KOPT-K1 (cell line): ENCODE measurements around the gene PAPPA2.

Experiments
- H3K27ac ChIP-seq: fragments of 200-600 bp; sonication (generic); 2 replicates; pipeline ENCODE4 v1.5.1; 2016; ENCODE audit warnings: antibody characterized with exemption, mild to moderate bottlenecking, low read depth, low read length; ENCODE audit not compliant: poor library complexity, severe bottlenecking
- H3K36me3 ChIP-seq: fragments of 200-600 bp; sonication (generic); 2 replicates; pipeline ENCODE4 v1.5.1; 2017; ENCODE audit warnings: antibody characterized with exemption, mild to moderate bottlenecking, low read length, moderate library complexity; ENCODE audit not compliant: insufficient read depth
- H3K9me3 ChIP-seq: fragments of 200-600 bp; sonication (generic); 2 replicates; pipeline ENCODE4 v1.5.1; 2017; ENCODE audit warnings: antibody characterized with exemption, low read length, mild to moderate bottlenecking; ENCODE audit not compliant: insufficient read depth, poor library complexity, severe bottlenecking

Gene PAPPA2

GRCh38 chr1:176816232-176816631 is 353.3 kb downstream of the PAPPA2 start:
- Histone ChIP-seq H3K36me3 (no peaks in the 10 kb centered on the region), H3K9me3 (no peaks in the 10 kb centered on the region), H3K27ac (no peak overlapping the region)

GRCh38 chr1:176820391-176821031 is 357.5 kb downstream of the PAPPA2 start:
- no peaks in the 10 kb centered on the region for H3K9me3 ChIP-seq
- H3K27ac ChIP-seq: no peak overlapping the region
- H3K36me3 ChIP-seq: no peaks in the 10 kb centered on the region

GRCh38 chr1:176826265-176826664 is 363.3 kb downstream of the PAPPA2 start:
- H3K27ac ChIP-seq: no peak overlapping the region
- no peaks in the 10 kb centered on the region for H3K9me3 ChIP-seq
- no peaks in the 10 kb centered on the region for H3K36me3 ChIP-seq

GRCh38 chr1:176829261-176829660 is 366.3 kb downstream of the PAPPA2 start:
- H3K9me3 ChIP-seq: no peaks in the 10 kb centered on the region
- no peak overlapping the region for H3K27ac ChIP-seq
- no peaks in the 10 kb centered on the region for H3K36me3 ChIP-seq

- no peak overlapping the region for H3K27ac ChIP-seq
- no peaks in the 10 kb centered on the region for H3K36me3 ChIP-seq
- H3K9me3 ChIP-seq: no peaks in the 10 kb centered on the region
These were observed 368.2 kb downstream of the PAPPA2 start for GRCh38 chr1:176831150-176831549.

- Histone ChIP-seq H3K27ac (no peak overlapping the region), H3K36me3 (no peaks in the 10 kb centered on the region), H3K9me3 (no peaks in the 10 kb centered on the region)
These were observed 374.7 kb downstream of the PAPPA2 start for GRCh38 chr1:176837708-176838107.

- H3K9me3 ChIP-seq: no peaks in the 10 kb centered on the region
- no peaks in the 10 kb centered on the region for H3K36me3 ChIP-seq
These were observed 375.5 kb downstream of the PAPPA2 start for GRCh38 chr1:176838276-176838995.

GRCh38 chr1:176839216-176839615 is 376.2 kb downstream of the PAPPA2 start:
- no peaks in the 10 kb centered on the region for H3K9me3 ChIP-seq
- H3K36me3 ChIP-seq: no peaks in the 10 kb centered on the region
- H3K27ac ChIP-seq: no peak overlapping the region

More at GRCh38 chr1:176838276-176838995, 375.5 kb downstream of the PAPPA2 start:
- no peak overlapping the region for H3K27ac ChIP-seq

- H3K36me3 ChIP-seq: no peaks in the 10 kb centered on the region
- no peak overlapping the region for H3K27ac ChIP-seq
- no peaks in the 10 kb centered on the region for H3K9me3 ChIP-seq
These were observed 378.3 kb downstream of the PAPPA2 start for GRCh38 chr1:176841238-176841637.

GRCh38 chr1:176843352-176844297 is 380.6 kb downstream of the PAPPA2 start:
- Histone ChIP-seq H3K9me3 (no peaks in the 10 kb centered on the region), H3K36me3 (no peaks in the 10 kb centered on the region)

GRCh38 chr1:176847052-176847451 is 384.1 kb downstream of the PAPPA2 start:
- Histone ChIP-seq H3K9me3 (no peaks in the 10 kb centered on the region), H3K27ac (no peak overlapping the region), H3K36me3 (no peaks in the 10 kb centered on the region)

More at GRCh38 chr1:176843352-176844297, 380.6 kb downstream of the PAPPA2 start:
- H3K27ac ChIP-seq: no peak overlapping the region

- no peaks in the 10 kb centered on the region for H3K36me3 ChIP-seq
- no peaks in the 10 kb centered on the region for H3K9me3 ChIP-seq
- no peak overlapping the region for H3K27ac ChIP-seq
These were observed 386.3 kb downstream of the PAPPA2 start for GRCh38 chr1:176849281-176849680.

GRCh38 chr1:176850871-176851270 is 387.9 kb downstream of the PAPPA2 start:
- Histone ChIP-seq H3K27ac (no peak overlapping the region), H3K36me3 (no peaks in the 10 kb centered on the region), H3K9me3 (no peaks in the 10 kb centered on the region)

- no peaks in the 10 kb centered on the region for H3K9me3 ChIP-seq
- no peaks in the 10 kb centered on the region for H3K36me3 ChIP-seq
- H3K27ac ChIP-seq: no peak overlapping the region
These were observed 389.1 kb downstream of the PAPPA2 start for GRCh38 chr1:176852124-176852523.

- Histone ChIP-seq H3K36me3 (no peaks in the 10 kb centered on the region), H3K27ac (no peak overlapping the region), H3K9me3 (no peaks in the 10 kb centered on the region)
These were observed 390.5 kb downstream of the PAPPA2 start for GRCh38 chr1:176853503-176853902.
